Gastroesophageal sphincter (tissue), 3 donors: ENCODE measurements around the gene ELP4.

Experiments
- CTCF ChIP-seq, 4 experiments: fragments of 200-600 bp in 2 of 4; fragments of 450-650 bp in 2 of 4; sonication (generic) in 1 of 4; IDR thresholded peaks; one replicate each; pipeline ENCODE4 v1.5.1; 2017 to 2019; ENCODE audit warnings: antibody characterized with exemption in 4 of 4, mild to moderate bottlenecking in 2 of 4, moderate library complexity in 2 of 4
- POLR2AphosphoS5 ChIP-seq: sonication (generic); formaldehyde crosslinking; IDR thresholded peaks from one replicate; pipeline ENCODE4 v1.6.1; 2017; ENCODE audit warnings: antibody characterized with exemption

- TF ChIP-seq CTCF (IDR thresholded peaks at IDR 0.05) (no peak), POLR2AphosphoS5 (no peak)
Measured at GRCh38 chr11:31747581-31747980, 238.0 kb downstream of the ELP4 start.
